NCI-H345 treated with DMSO at 0.1 percent for 48 hours (cell line): ENCODE data around the gene FCER1G.

ENCODE experiments used
- DNase-seq: peaks from one replicate; lab custom pipeline; 2025; ENCODE audit not compliant: unreplicated experiment; lab: John Stamatoyannopoulos, UW

The FCER1G gene

GRCh38 chr1:161215076-161215475, at the start of gene FCER1G:
Gene FCER1G (plus strand): TSS chr1:161215295. CDS start chr1:161215322, 27 bp downstream.
- DNase-seq = no peak

DNA sequence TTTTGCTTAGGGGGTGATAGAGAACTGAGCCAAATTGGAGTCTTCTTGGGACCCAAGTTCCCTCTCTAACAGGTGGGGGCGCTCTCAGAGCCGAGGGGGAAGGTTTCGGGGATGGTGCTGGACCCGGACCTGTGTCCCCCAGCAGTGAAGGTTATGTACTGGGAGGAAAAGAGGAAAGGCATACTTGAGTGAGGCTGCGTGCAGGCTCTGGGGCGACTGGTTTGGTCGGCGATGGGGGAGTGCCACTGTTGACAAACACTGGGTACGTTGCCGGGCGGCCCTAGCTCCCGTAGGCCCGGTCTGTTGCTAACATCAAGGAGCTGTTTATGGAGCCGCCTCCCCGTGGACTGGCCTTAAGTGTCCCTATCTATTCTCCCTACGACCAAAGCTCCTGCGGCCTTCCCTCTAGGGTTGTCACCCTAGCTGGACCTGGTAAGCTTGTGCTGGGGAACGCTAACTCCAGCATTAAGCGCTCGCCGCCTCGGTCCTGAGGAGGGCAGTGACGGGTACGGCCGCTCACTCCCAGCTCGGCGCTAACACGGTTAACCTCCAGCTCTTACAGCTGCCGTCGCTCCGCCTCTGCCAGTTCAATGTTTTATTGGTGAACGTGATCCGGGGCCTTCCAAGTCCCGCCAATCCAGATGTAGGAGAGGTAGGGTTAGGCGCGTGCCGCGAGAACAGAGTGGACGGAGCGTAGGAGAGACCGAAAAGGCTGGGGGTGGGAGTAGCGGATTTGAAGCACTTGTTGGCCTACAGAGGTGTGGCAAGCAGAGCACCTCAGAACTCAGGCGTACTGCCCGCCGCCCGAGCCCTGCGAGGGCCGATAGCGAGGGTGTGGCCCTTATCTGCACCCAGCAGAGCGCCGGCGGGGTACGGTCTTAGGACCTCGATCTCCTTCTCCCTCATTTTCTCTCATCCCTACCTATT, 49.1 kb upstream of the FCER1G start, which contains the start of gene PPOX:
PPOX (plus strand) TSS at position 685 of the 927 bp plus-strand sequence. CDS start 422 bp downstream, outside the sequence.
- DNase-seq = peak; percentile 95

DNA sequence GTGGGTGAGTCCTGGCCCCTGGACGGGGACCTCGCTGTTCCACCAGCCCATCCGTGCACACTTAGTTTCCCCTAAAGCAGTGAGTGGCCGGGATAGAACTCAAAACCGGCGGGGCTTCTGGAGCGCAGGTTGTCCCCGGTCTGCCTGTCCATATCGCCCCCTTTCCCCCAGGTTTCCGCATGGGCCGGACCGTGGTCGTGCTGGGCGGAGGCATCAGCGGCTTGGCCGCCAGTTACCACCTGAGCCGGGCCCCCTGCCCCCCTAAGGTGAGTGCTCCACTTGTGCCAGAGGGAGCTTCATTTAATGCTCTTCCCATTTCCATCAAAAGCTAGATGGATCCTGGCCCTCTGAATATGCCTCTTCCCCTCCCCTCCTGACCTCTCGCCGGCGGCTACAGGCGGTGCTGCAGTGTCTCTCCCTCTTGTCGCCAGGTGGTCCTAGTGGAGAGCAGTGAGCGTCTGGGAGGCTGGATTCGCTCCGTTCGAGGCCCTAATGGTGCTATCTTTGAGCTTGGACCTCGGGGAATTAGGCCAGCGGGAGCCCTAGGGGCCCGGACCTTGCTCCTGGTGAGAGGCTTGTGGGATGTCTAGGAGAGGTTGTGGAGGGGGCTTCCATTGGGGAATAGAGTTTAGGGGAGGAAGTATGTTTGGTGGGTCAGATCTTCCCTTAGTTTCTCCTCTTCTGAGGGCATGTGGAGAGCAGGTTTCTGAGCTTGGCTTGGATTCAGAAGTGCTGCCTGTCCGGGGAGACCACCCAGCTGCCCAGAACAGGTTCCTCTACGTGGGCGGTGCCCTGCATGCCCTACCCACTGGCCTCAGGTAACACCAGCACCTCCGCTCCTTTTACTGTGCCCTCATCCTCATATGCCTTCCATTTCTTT, 48.2 kb upstream of the FCER1G start:
- peak; percentile 6 for DNase-seq

GRCh38 chr1:161168906-161169305, 46.2 kb upstream of the FCER1G start:
- DNase-seq = no peak

DNA sequence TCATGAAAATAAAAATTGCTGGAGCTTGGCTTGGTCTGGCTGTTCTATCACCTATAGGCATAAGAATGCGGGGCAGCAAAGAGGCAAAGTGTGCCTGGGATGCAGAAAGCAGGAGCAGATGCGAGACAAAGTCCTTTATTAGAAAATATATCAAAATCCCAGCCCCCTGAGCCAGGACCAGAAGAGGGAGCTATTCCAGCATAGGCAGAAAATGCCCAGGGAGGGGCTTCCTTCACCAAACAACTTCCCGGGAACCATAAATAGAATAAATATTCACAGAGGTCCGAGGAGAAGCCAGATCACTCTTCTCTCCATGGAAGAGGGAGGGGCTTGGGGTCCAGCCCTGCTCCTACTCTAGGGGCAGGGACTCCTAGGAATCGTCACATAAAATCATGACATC, 43.9 kb upstream of the FCER1G start:
- DNase-seq = no peak

DNA sequence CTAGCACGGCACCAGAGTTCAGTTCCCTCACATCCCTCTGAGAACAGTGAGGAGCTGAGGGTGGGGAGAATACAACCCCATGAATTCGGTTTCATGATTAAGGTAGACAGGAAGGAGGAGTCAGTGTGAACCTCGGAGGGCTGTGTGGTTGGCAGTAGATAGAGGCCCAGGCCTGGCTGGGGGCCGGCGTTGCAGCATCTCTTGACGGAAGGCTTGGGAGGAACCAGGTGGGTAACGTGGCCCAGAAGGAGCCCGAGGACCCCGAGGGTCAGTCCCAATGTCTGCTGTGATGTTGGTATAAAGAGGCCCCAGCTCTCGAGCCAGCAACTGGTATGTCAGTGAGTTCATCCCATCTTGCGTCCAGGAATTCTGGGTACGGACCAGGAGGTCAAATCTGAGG, 43.4 kb upstream of the FCER1G start:
- no peak for DNase-seq

DNA sequence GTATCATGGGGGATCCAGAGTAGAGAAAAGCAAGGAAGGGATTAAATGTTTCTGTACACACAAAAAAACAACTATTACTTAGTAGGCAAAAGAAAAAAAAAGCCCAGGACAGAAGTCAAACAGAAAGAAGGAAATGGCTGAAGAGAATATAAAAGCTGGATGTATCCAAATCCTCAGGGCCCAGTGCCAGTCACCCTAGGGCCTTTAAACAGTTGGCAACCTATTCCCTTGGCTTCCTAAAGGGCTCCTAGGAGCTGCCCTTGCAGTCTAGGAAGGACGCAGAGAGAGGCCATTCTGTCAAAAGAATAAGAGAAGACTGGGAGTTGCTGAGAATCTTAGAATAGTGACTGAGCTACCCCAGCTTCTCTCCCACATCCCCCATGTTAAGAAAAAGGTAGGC, 42.7 kb upstream of the FCER1G start:
- no peak for DNase-seq

DNA sequence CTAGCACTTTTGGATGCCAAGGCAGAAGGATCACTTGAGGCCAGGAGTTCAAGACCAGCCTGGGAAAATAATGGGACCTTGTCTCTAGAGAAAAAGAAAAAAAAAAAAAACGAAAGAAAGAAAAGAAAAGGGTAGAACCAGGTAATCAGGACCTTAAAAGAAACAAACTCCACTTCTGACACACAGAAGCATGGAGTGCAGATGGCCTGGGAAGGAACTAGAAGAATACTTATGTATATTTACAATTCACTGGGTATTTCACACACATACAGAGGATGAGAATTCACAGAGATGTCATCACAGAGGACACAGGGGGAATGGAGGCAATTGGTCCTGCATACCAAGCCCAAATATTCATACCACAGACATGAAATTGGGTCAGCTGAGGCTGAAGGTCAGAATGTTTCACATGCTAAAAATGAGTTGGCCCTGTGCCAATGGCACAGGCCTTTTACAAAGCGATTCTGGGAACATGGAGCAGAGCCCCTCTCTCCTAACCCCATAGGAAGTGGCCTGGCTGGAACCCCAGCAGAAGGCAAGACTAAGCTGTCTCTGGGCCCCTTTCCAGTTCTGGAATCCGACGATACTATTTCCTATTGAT, 42.2 kb upstream of the FCER1G start:
- no peak for DNase-seq

GRCh38 chr1:161173711-161174110, 41.4 kb upstream of the FCER1G start:
- no peak for DNase-seq

GRCh38 chr1:161174911-161175310, 40.2 kb upstream of the FCER1G start:
- DNase-seq = no peak

- DNase-seq = no peak
Measured at GRCh38 chr1:161175771-161176453, 39.2 kb upstream of the FCER1G start.

DNA sequence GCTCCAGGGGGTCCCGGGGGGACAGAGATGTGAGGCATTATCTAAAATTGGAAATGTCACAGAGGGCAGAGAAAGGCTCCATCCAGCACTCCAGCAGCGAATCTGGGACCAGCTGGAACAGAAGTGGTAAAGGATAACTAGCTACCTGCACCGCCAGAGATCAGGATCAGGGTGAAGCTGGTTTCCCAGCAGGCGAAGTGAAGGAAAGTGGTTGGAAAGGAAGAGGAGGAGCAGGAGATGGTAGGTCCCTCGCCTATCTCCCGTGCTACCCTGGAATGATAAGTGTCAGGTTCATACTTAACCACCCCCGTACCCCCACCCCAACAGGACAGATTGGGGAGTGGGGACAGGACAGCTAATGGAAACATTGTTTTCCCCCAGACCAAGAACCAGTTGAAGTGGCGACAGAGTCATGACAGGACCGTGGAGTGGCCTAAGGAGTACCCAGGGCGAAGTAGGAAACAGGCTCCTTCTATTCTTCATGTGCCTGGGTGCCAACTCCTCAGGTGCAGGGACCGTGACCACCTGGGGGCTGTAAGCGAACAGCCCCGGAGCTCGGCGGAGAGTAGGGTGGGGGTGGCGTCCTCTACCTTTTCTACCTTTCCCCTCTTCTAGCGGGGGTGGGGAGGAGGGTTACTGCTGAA, 38.5 kb upstream of the FCER1G start:
- no peak for DNase-seq

DNA sequence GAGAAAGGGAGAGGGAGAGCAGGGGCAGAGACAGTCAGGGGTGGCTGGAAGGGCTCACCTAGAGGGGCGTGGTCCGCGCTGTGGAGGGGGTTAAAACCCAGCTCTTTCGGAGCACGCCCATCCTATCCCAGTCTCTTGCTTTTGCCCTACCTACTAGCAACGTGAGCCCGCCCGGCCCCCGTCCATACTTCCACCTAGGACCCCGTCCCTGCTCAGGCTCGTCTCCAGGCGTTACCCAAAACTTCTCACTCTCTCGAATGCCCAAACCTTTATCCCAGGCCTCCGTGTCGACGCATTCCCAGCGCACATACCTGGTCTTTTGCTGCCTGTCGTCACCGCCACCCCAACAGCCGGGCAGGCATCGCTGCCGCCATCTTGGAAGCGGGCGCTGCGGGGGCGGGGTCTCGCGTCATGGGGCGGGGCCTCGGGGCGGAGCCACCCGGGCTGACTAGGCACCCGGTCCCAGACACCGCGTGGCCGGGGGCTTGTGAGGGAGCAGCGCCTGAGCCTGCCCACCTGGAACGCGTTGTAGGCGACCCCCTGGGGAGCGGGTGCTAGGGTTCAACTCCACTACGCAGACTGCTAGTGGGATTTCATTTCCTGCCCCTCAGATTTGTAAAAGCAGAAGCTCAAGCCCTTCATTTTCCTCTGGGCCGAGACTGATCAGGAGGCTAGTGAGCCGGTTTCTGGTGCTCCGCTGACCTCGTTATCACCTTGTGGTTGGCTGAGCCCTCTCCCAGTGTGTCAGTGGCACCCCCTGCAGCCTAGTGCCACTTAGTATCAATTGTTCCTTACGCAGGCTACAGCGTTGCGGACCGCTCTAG, 37.8 kb upstream of the FCER1G start, which contains the start of gene B4GALT3:
B4GALT3 (minus strand) TSS at position 396 of the 824 bp plus-strand sequence. CDS start 1,447 bp downstream, outside the sequence.
- peak; percentile 76 for DNase-seq

DNA sequence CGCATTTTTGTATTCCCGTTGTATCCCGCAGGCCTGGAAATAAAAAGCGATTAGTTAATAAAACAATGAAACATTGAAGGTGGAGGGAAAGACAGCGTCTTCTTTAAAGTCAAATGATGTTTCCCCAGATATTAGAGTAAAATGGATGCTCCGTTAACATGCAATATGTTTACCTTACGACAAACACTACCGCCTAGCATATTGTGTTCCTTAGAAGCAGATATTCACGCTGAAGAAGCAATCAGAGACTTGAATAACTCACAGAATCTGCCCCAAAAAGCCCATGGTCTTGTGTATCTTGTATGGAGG, 37.2 kb upstream of the FCER1G start:
- no peak for DNase-seq

DNA sequence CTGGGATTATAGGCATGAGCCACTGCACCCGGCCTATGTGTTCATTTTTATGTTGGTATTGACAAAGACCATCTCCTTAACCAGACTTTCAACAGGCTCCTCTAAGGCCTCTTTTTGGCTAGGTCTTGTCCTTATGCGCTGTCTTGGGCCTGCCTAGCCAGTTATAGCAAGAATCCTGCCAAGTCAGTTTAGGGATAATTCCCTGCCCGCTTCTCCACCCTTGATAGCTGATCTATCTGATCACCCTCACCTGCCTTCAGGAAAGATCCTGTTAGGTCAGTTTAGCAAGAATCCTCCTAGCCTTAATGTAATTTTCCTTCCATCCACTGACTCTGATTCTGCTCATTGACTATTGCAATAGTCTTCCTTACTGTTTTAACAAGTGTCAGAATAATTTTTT, 35.4 kb upstream of the FCER1G start:
- no peak for DNase-seq

- no peak for DNase-seq
Measured at GRCh38 chr1:161180639-161181038, 34.5 kb upstream of the FCER1G start.

DNA sequence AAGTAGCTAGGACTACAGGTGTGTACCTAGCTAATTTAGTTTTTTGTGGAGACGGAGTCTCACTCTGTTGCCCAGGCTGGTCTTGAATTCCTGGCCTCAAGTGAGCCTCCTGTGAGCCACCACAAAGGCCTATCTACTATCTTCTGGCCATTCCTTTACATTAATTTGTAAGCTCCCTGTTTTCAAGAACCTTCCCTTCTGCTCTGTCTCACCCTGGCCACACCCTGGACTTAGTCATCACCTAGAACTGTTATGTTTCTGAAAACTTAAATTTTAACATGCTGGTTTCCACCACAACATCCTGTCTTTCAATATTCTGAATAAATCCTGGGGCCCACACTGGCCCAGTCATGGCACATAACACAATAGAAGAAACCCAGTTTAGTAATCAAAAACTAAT, 32.9 kb upstream of the FCER1G start:
- DNase-seq = no peak

DNA sequence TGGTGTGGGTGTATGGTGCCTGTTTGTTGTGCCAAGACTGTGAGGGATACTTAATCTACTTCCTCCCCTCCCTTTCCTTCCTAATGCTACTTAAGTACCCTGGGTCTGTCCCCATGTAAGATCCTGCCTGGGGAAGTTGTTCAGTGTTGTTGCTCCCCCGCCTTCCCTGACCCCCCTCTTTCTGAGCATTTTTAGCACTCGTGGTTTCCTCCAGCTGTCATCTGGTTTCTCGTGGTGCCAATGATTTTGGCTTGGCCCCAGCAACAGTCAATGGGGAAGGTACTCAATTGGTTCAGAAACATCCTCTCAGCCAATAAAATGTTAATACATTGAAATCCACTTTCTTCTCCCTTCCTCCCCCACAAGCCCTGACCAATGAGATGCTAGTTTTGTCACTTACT, 29.8 kb upstream of the FCER1G start:
- no peak for DNase-seq

GRCh38 chr1:161185732-161186311, 29.3 kb upstream of the FCER1G start:
- DNase-seq = no peak
